HG03159 (cell line): ENCODE results near the gene FNDC1.
"Not testable (repeated sequence)": the region's sequence is repeated elsewhere in the genome, so short reads cannot be mapped to it uniquely, and the experiment has no call there.

Source experiments
- ATAC-seq: cut with Tn5 transposase; IDR thresholded peaks from one replicate; pipeline ENCODE4 v1.9.1; 2021; ENCODE audit warnings: mild to moderate bottlenecking, moderate library complexity; ENCODE audit not compliant: unreplicated experiment

Gene FNDC1

GRCh38 chr6:159252955-159253508 lies 83.8 kb downstream of the FNDC1 start:
- peak; percentile 67 for ATAC-seq

- no peak for ATAC-seq
Measured at GRCh38 chr6:159254186-159254585, 85.0 kb downstream of the FNDC1 start.

- no peak for ATAC-seq
Measured at GRCh38 chr6:159255434-159255951, 86.3 kb downstream of the FNDC1 start.

- no peak for ATAC-seq
Measured at GRCh38 chr6:159256128-159256527, 86.9 kb downstream of the FNDC1 start.

- ATAC-seq = no peak
Measured at GRCh38 chr6:159257846-159258245, 88.6 kb downstream of the FNDC1 start.

- no peak for ATAC-seq
Measured at GRCh38 chr6:159259441-159260125, 90.4 kb downstream of the FNDC1 start.

GRCh38 chr6:159260208-159260607 lies 91.0 kb downstream of the FNDC1 start:
- ATAC-seq = no peak

- ATAC-seq = no peak
Measured at GRCh38 chr6:159261995-159262394, 92.8 kb downstream of the FNDC1 start.

GRCh38 chr6:159262586-159262985 lies 93.4 kb downstream of the FNDC1 start:
- ATAC-seq = no peak

- no peak for ATAC-seq
Measured at GRCh38 chr6:159267165-159267564, 98.0 kb downstream of the FNDC1 start.

GRCh38 chr6:159268511-159268910 lies 99.3 kb downstream of the FNDC1 start:
- ATAC-seq = no peak

- ATAC-seq = no peak
Measured at GRCh38 chr6:159271257-159271656, 102.1 kb downstream of the FNDC1 start.

- ATAC-seq = no peak
Measured at GRCh38 chr6:159278626-159279025, 109.4 kb downstream of the FNDC1 start.

GRCh38 chr6:159279790-159280277 lies 110.6 kb downstream of the FNDC1 start:
- ATAC-seq = no peak

- ATAC-seq = no peak
Measured at GRCh38 chr6:159282421-159282820, 113.2 kb downstream of the FNDC1 start.

- not testable (repeated sequence) for ATAC-seq
Measured at GRCh38 chr6:159284661-159285060, 115.5 kb downstream of the FNDC1 start.

GRCh38 chr6:159298840-159299239 lies 129.6 kb downstream of the FNDC1 start:
- ATAC-seq = no peak

- no peak for ATAC-seq
Measured at GRCh38 chr6:159299566-159299965, 130.4 kb downstream of the FNDC1 start.

- ATAC-seq = no peak
Measured at GRCh38 chr6:159301277-159301676, 132.1 kb downstream of the FNDC1 start.

- ATAC-seq = no peak
Measured at GRCh38 chr6:159301810-159302593, 132.8 kb downstream of the FNDC1 start.

GRCh38 chr6:159302594-159302992 lies 133.4 kb downstream of the FNDC1 start:
- ATAC-seq = no peak

GRCh38 chr6:159303159-159303558 lies 134.0 kb downstream of the FNDC1 start:
- no peak for ATAC-seq
